ENCODE results near the gene MAS1L.

DNA sequence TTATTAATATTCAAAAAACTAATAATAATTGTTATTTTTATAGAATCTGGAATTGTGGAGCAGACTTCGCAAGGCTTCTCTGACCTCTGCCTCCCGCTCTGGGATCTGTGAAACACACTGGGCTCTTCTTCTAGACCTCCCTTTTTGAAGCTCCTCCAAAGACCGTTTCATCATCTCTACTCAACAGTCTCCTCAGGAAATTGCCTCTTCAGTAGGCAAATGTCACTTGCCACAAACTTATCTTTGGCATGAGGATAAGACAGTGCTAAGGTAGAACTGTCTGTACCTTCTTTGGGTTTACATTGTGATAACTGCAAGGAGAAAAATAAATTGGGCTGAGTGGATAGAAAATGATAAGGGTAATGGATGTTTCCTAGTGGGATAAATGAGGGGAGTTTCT is 2.3 kb upstream of the MAS1L start:
- TF ChIP-seq, protein P1, sequence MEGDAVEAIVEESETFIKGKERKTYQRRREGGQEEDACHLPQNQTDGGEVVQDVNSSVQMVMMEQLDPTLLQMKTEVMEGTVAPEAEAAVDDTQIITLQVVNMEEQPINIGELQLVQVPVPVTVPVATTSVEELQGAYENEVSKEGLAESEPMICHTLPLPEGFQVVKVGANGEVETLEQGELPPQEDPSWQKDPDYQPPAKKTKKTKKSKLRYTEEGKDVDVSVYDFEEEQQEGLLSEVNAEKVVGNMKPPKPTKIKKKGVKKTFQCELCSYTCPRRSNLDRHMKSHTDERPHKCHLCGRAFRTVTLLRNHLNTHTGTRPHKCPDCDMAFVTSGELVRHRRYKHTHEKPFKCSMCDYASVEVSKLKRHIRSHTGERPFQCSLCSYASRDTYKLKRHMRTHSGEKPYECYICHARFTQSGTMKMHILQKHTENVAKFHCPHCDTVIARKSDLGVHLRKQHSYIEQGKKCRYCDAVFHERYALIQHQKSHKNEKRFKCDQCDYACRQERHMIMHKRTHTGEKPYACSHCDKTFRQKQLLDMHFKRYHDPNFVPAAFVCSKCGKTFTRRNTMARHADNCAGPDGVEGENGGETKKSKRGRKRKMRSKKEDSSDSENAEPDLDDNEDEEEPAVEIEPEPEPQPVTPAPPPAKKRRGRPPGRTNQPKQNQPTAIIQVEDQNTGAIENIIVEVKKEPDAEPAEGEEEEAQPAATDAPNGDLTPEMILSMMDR (IDR thresholded peaks at IDR 0.05; ENCODE audit: low read length) = no peak
- TF ChIP-seq EZH2 (IDR thresholded peaks at IDR 0.05; ENCODE audit: borderline replicate concordance, low read length) = no peak

All from OCI-LY1 (cell line).